Spleen (tissue), 11 donors: Measurements from ENCODE around the gene EVA1B. TPM values are rescaled to one million over a fixed set of nuclear protein-coding genes. Genes with fewer than 3 reads are reported as not detected.
A peak's percentile ranks its signal among the peaks of the same experiment; 100 is the strongest.

Source experiments
- DNase-seq: peaks from one replicate; pipeline ENCODE4 v3.0.0-alpha.2; 2020
- H3K27ac ChIP-seq, 8 donors: fragments of 200-600 bp; sonication (generic) in 7 of 8; 1 replicate in 4 of 8; 2 replicates in 4 of 8; pipeline versions ENCODE4 v1.5.0 to v1.8.0; 2016 to 2021; ENCODE audit warnings: inconsistent platforms in 4 of 8, mild to moderate bottlenecking in 4 of 8, moderate library complexity in 1 of 8
- H3K27me3 ChIP-seq, 7 donors: fragments of 200-600 bp; sonication (generic) in 6 of 7; replicated peaks in 1 of 7; 1 replicate in 4 of 7; 2 replicates in 3 of 7; pipeline versions ENCODE4 v1.5.0 to v1.8.0; 2016 to 2021; ENCODE audit warnings: inconsistent platforms in 3 of 7, mild to moderate bottlenecking in 1 of 7
- H3K36me3 ChIP-seq, 6 donors: fragments of 200-600 bp; sonication (generic) in 5 of 6; 1 replicate in 4 of 6; 2 replicates in 2 of 6; pipeline versions ENCODE4 v1.5.0 to v1.8.0; 2016 to 2021; ENCODE audit warnings: inconsistent platforms in 2 of 6
- H3K4me1 ChIP-seq, 6 donors: fragments of 200-600 bp; sonication (generic) in 5 of 6; 1 replicate in 3 of 6; 2 replicates in 3 of 6; pipeline versions ENCODE4 v1.5.0 to v1.8.0; 2016 to 2021; ENCODE audit warnings: inconsistent platforms in 3 of 6
- H3K4me3 ChIP-seq, 8 donors: fragments of 200-600 bp; sonication (generic) in 7 of 8; 1 replicate in 4 of 8; 2 replicates in 4 of 8; pipeline versions ENCODE4 v1.5.0 to v1.8.0; 2016 to 2021; ENCODE audit warnings: inconsistent platforms in 4 of 8, mild to moderate bottlenecking in 4 of 8, moderate library complexity in 2 of 8
- H3K9me3 ChIP-seq, 8 donors: fragments of 200-600 bp; sonication (generic) in 7 of 8; 1 replicate in 4 of 8; 2 replicates in 4 of 8; pipeline versions ENCODE4 v1.5.0 to v1.8.0; 2016 to 2021; ENCODE audit warnings: inconsistent platforms in 4 of 8
- POLR2A ChIP-seq, 3 donors: fragments of 450-650 bp; IDR thresholded peaks; one replicate each; pipeline ENCODE4 v1.5.1; 2017; ENCODE audit warnings: antibody characterized with exemption in 3 of 3, mild to moderate bottlenecking in 1 of 3
- POLR2AphosphoS5 ChIP-seq, 3 donors: sonication (generic); formaldehyde crosslinking; IDR thresholded peaks; one replicate each; pipeline ENCODE4 v1.5.1; 2017; ENCODE audit warnings: antibody characterized with exemption in 3 of 3
- WGBS, 5 donors: extraction: QIAGEN DNeasy Blood & Tissue Kit in 3 of 5; methylation state at CpG; one replicate each; pipeline versions ENCODE4 v1.1.5 to v1.1.7; 2013 to 2018; 5-methylcytosine and 5-hydroxymethylcytosine counted together
- intact Hi-C: fragments of 100-400 bp; cut with DNase I; formaldehyde crosslinking; loops from one replicate; pipeline ENCODE4 v1.15.0; 2023; ENCODE audit warnings: low total_unique reads
- polyA plus RNA-seq, 3 donors: library from polyadenylated mRNA; stranded (reverse); fragments of 200-250 nt; gene quantifications; one replicate each; pipeline ENCODE4 v1.2.1, GENCODE V29; 2013
- total RNA-seq, 7 donors: library from RNA; depleted of rRNA in 3 of 7; stranded (reverse); fragments of >200 nt in 3 of 7; fragmentation: NEBNext Ultra II Directional in 4 of 7; extraction: Animal tissue kit (Norgen Biotek cat#: 25700) in 4 of 7; gene quantifications; one replicate each; pipeline versions ENCODE4 v1.1.0 to v1.2.1, GENCODE V29; 2016 to 2021
- TF ChIP-seq, protein P1 (sequence below), 11 experiments: fragments of 200-600 bp in 7 of 11; fragments of 450-650 bp in 4 of 11; sonication (generic) in 4 of 11; IDR thresholded peaks in 8 of 11; conservative IDR thresholded peaks in 3 of 11; 1 replicate in 7 of 11; 2 replicates in 4 of 11; pipeline versions ENCODE4 v1.4.0 to v1.8.0; 2016 to 2021; ENCODE audit warnings: antibody characterized with exemption in 11 of 11, inconsistent platforms in 4 of 11, mild to moderate bottlenecking in 1 of 11
- donor health status: healthy with polysubstance abuse.
- donor health status: DM: no; HTN: no; CAD: no; lungs with moderate emphysema.
- donor health status: DM: no; HTN: no; CAD: no.
- donor health status: Bipolar disorder and iron deficiency.
- donor health status: healthy.
- donor health status: DM: no; HTN: no; CAD: no.
- donor health status: DM: yes; HTN: yes; CAD: no.

EVA1B gene
- total and polyA plus RNA-seq, 10 donors: 17.2 to 77.4 (median 40.5) TPM

DNA sequence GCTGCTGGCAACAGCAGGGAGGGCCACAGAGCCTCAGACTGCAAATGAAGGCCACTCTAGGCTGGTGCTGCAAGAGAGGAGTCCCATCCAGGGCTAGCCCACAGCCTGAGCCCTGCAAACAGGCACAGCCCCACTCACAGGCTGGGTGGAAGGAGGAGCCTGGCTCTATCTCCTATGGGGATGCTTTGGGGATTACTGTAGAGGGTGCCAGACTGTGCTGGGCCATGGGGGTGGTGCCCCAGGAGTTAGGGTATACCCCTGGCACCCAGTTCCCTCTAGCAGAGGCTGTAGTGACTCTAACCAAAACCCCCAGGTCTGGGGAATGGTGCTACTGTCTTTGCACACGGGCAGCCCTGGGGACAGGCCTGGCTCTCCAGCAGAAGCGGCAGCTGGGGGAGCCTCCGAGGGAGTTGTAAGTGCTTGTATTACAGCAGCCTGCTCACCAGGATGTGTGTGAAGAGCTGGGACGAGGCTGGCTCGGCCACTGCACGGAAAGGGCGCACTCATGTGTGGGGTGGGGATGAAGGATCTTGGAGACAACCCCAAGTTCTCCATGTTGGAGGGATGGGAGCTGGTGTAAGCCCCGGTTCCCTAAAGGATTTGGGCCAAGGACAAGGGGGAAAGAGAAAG lies 23.4 kb upstream of the EVA1B start:
- Histone ChIP-seq H3K27ac (peak overlapping the region in 3 of 8 donors; percentile 16 to 86 (median 25)), H3K4me1 (peaks cover 45 to 74% (median 56%) of the 10 kb centered on the region in 6 donors), H3K27me3 (no peaks in the 10 kb centered on the region), H3K9me3 (no peaks in the 10 kb centered on the region), H3K4me3 (no peak overlapping the region), H3K36me3 (peaks cover 0 to 97% (median 54%) of the 10 kb centered on the region in 6 donors)
- 82 to 92% (median 86%) methylated on average over 6 to 8 of the region's 8 CpGs for WGBS, 5 donors
- TF ChIP-seq, protein P1, sequence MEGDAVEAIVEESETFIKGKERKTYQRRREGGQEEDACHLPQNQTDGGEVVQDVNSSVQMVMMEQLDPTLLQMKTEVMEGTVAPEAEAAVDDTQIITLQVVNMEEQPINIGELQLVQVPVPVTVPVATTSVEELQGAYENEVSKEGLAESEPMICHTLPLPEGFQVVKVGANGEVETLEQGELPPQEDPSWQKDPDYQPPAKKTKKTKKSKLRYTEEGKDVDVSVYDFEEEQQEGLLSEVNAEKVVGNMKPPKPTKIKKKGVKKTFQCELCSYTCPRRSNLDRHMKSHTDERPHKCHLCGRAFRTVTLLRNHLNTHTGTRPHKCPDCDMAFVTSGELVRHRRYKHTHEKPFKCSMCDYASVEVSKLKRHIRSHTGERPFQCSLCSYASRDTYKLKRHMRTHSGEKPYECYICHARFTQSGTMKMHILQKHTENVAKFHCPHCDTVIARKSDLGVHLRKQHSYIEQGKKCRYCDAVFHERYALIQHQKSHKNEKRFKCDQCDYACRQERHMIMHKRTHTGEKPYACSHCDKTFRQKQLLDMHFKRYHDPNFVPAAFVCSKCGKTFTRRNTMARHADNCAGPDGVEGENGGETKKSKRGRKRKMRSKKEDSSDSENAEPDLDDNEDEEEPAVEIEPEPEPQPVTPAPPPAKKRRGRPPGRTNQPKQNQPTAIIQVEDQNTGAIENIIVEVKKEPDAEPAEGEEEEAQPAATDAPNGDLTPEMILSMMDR (IDR thresholded peaks at IDR 0.05 in 8 of 11, conservative IDR thresholded peaks at IDR 0.05 in 3 of 11): no peak
- TF ChIP-seq POLR2A (IDR thresholded peaks at IDR 0.05) (no peak), POLR2AphosphoS5 (IDR thresholded peaks at IDR 0.05) (no peak)
- peak; percentile 69 for DNase-seq
- intact Hi-C loops: loop anchor here (10.0 kb wide), 1 partner anchor 68 kb away; no protein-coding TSS in a partner anchor

GRCh38 chr1:36345353-36345752 lies 21.9 kb upstream of the EVA1B start:
- H3K4me1 ChIP-seq: peaks cover 32 to 74% (median 52%) of the 10 kb centered on the region in 6 donors
- TF ChIP-seq, protein P1 (IDR thresholded peaks at IDR 0.05 in 8 of 11, conservative IDR thresholded peaks at IDR 0.05 in 3 of 11): no peak
- TF ChIP-seq POLR2AphosphoS5 (IDR thresholded peaks at IDR 0.05) (no peak), POLR2A (IDR thresholded peaks at IDR 0.05) (no peak)
- no peaks in the 10 kb centered on the region for H3K27me3 ChIP-seq
- intact Hi-C loops: loop anchor here (10.0 kb wide), 1 partner anchor 69 kb away; no protein-coding TSS in a partner anchor
- peak; percentile 66 for DNase-seq
- 89 to 93% (median 92%) methylated on average over 7 of the region's 7 CpGs for whole genome bisulfite sequencing, 5 donors
- no peak overlapping the region for H3K4me3 ChIP-seq
- H3K9me3 ChIP-seq: no peaks in the 10 kb centered on the region
- H3K27ac ChIP-seq: peak overlapping the region in 1 of 8 donors; percentile 67
- peaks cover 3 to 99% (median 67%) of the 10 kb centered on the region in 6 donors for H3K36me3 ChIP-seq

DNA sequence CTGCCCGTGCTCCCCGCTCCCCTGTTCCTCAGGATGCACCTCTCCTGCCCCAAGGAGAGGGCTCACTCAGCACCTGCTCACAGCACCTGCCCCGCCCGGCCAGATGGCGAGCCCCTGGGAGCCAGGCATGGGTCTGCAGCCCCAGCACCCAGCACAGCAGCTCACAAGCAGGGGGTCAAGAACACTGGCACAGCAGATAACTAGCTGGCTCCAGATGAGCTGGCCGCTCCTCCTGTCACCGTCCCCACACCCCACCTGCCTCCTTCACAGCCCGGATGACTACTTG lies 20.9 kb upstream of the EVA1B start:
- intact Hi-C loops: loop anchor here (10.0 kb wide), 1 partner anchor 70 kb away; no protein-coding TSS in a partner anchor
- DNase-seq: peak; percentile 71
- Histone ChIP-seq H3K36me3 (peaks cover 3 to 100% (median 72%) of the 10 kb centered on the region in 6 donors), H3K9me3 (no peaks in the 10 kb centered on the region), H3K4me1 (peaks cover 26 to 74% (median 51%) of the 10 kb centered on the region in 6 donors), H3K27ac (peak overlapping the region in 3 of 8 donors; percentile 54 to 67 (median 62)), H3K27me3 (no peaks in the 10 kb centered on the region), H3K4me3 (no peak overlapping the region)
- WGBS, 5 donors: 83 to 95% (median 90%) methylated on average over 8 of the region's 8 CpGs
- TF ChIP-seq, protein P1 (IDR thresholded peaks at IDR 0.05 in 8 of 11, conservative IDR thresholded peaks at IDR 0.05 in 3 of 11): no peak
- TF ChIP-seq POLR2A (IDR thresholded peaks at IDR 0.05) (no peak), POLR2AphosphoS5 (IDR thresholded peaks at IDR 0.05) (no peak)

DNA sequence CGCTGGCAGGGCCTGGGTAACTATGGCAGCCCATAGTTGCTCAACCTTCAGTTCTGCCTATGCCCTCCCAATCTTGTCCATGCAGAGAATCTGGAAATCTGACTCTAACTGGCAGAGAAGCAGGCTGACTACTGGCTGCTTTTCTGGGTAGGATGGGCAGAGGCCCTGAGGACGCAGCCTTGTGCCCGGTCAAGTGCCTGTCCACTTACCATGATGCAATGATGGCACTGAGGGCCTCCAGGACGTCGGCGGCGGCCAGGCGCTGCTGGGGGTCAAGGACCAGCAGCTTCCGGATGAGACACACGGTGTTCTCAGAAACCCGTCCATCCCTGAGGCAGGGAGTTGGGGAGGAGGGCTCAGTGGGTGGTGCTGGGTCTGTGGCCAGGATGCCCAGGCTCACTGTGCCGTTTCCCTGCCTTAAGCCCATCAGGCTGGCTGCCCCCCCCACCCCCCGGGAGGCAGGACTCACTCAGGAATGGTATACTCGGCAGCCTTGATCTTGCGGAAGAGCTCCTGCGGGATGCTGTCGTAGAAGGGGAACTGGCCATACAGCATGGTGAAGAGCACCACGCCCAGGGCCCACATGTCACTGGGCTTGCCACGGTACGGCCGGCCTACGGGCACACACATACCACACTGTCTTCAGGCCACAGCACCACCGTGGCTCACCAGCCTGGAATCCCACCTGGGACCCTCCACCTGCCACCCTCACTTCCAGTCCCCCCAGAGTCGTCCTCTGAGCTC lies 20.4 kb upstream of the EVA1B start:
- WGBS, 5 donors: 65 to 86% (median 77%) methylated on average over 10 to 24 of the region's 24 CpGs
- H3K9me3 ChIP-seq: no peaks in the 10 kb centered on the region
- DNase-seq: peak; percentile 74
- peak; percentile 49 to 81 (median 67) for TF ChIP-seq POLR2AphosphoS5 (IDR thresholded peaks at IDR 0.05)
- TF ChIP-seq, protein P1 (IDR thresholded peaks at IDR 0.05 in 8 of 11, conservative IDR thresholded peaks at IDR 0.05 in 3 of 11): no peak
- no peak for TF ChIP-seq POLR2A (IDR thresholded peaks at IDR 0.05)
- H3K4me1 ChIP-seq: peaks cover 25 to 74% (median 51%) of the 10 kb centered on the region in 6 donors
- H3K4me3 ChIP-seq: no peak overlapping the region
- H3K27ac ChIP-seq: peak overlapping the region in 6 of 8 donors; percentile 33 to 67 (median 55)
- intact Hi-C loops: loop anchor here (10.0 kb wide), 1 partner anchor 71 kb away; no protein-coding TSS in a partner anchor
- H3K27me3 ChIP-seq: no peaks in the 10 kb centered on the region
- H3K36me3 ChIP-seq: peaks cover 3 to 100% (median 72%) of the 10 kb centered on the region in 6 donors
